B cell (primary cell): ENCODE data around the gene SPANXA2. TPM values are rescaled to one million over a fixed set of nuclear protein-coding genes. Genes with fewer than 3 reads are reported as not detected.
"Not testable (repeated sequence)": the region's sequence is repeated elsewhere in the genome, so short reads cannot be mapped to it uniquely, and the experiment has no call there.

ENCODE experiments used
- ATAC-seq: fragments of 200-7000 bp; cut with Tn5 transposase; one replicate; pipeline ENCODE4 v1.10.0; 2021; ENCODE audit warnings: low read depth, mild to moderate bottlenecking, moderate number of reproducible peaks, moderate library complexity
- CTCF ChIA-PET: fragments of 350-600 bp; sonication (Branson Sonifier 250); formaldehyde crosslinking; loops from one replicate; lab custom pipeline; 2021; ENCODE audit warnings: antibody characterized with exemption, inconsistent platforms; lab: Charles Lee
- POLR2A ChIA-PET: fragments of 350-600 bp; sonication (Branson Sonifier 250); formaldehyde crosslinking; loops from one replicate; lab custom pipeline; 2021; ENCODE audit warnings: antibody characterized with exemption; lab: Charles Lee
- DNase-seq: peaks from one replicate; pipeline ENCODE4 v3.0.0; 2013
- H2AFZ ChIP-seq: 2 replicates; pipeline ENCODE4 v1.6.1; 2012; ENCODE audit warnings: mild to moderate bottlenecking, low read depth, low read length; ENCODE audit not compliant: insufficient read depth, poor library complexity, severe bottlenecking
- H3K27ac ChIP-seq, 2 donors: 1 replicate in 1 of 2; 2 replicates in 1 of 2; pipeline ENCODE4 v1.5.1; 2012 to 2013; ENCODE audit warnings: low read length in 2 of 2, mild to moderate bottlenecking in 2 of 2, moderate library complexity in 1 of 2
- H3K27me3 ChIP-seq, 4 experiments: fragments of 200-600 bp in 1 of 4; sonication (generic) in 1 of 4; replicated peaks in 1 of 4; 1 replicate in 2 of 4; 2 replicates in 2 of 4; pipeline versions ENCODE4 v1.6.1 to v1.7.0; 2013 to 2016; ENCODE audit warnings: low read length in 3 of 4, mild to moderate bottlenecking in 2 of 4, mixed read lengths in 1 of 4, moderate library complexity in 1 of 4; ENCODE audit not compliant: insufficient read depth in 4 of 4, control insufficient read depth in 3 of 4; ENCODE audit errors: control extremely low read depth in 1 of 4
- H3K36me3 ChIP-seq, 2 experiments: replicated peaks in 1 of 2; 1 replicate in 1 of 2; 2 replicates in 1 of 2; pipeline versions ENCODE4 v1.6.1 to v1.7.1; 2013; ENCODE audit warnings: low read length in 1 of 2; ENCODE audit not compliant: insufficient read depth in 2 of 2, control insufficient read depth in 1 of 2; ENCODE audit errors: control extremely low read depth in 1 of 2, extremely low read depth in 1 of 2
- H3K4me1 ChIP-seq, 2 donors: fragments of 200-600 bp in 1 of 2; sonication (generic) in 1 of 2; 1 replicate in 1 of 2; 2 replicates in 1 of 2; pipeline versions ENCODE4 v1.5.1 to v1.6.1; 2013 to 2017; ENCODE audit warnings: low read length in 2 of 2; ENCODE audit not compliant: control insufficient read depth in 2 of 2, insufficient read depth in 2 of 2
- H3K4me2 ChIP-seq: replicated peaks from 2 replicates; pipeline ENCODE3; 2012; ENCODE audit warnings: mild to moderate bottlenecking, low read depth, low read length; ENCODE audit not compliant: poor library complexity, severe bottlenecking
- H3K4me3 ChIP-seq, 5 experiments: fragments of 200-600 bp in 1 of 5; sonication (generic) in 1 of 5; 1 replicate in 3 of 5; 2 replicates in 2 of 5; pipeline versions ENCODE4 v1.5.1 to v1.7.0; 2011 to 2016; ENCODE audit warnings: low read length in 4 of 5, mild to moderate bottlenecking in 4 of 5, low read depth in 2 of 5, control low read depth in 1 of 5, moderate library complexity in 1 of 5; ENCODE audit not compliant: insufficient read depth in 1 of 5; ENCODE audit errors: control extremely low read depth in 1 of 5, extremely low read depth in 1 of 5
- H3K79me2 ChIP-seq: fragments of 200-600 bp; sonication (generic); one replicate; pipeline ENCODE4 v1.6.0; 2016; ENCODE audit warnings: low read length; ENCODE audit not compliant: control insufficient read depth, insufficient read depth
- H3K9ac ChIP-seq: fragments of 200-600 bp; sonication (generic); 2 replicates; pipeline ENCODE4 v1.6.1; 2017; ENCODE audit warnings: mild to moderate bottlenecking, low read length, moderate library complexity
- H3K9me3 ChIP-seq, 3 donors: one replicate each; pipeline versions ENCODE4 v1.6.1 to v1.7.1; 2013; ENCODE audit warnings: low read length in 2 of 3; ENCODE audit not compliant: control insufficient read depth in 2 of 3, insufficient read depth in 1 of 3; ENCODE audit errors: control extremely low read depth in 1 of 3
- H4K20me1 ChIP-seq: 2 replicates; pipeline ENCODE4 v1.6.0; 2012; ENCODE audit warnings: mild to moderate bottlenecking, low read length; ENCODE audit not compliant: insufficient read depth, control insufficient read depth, poor library complexity, severe bottlenecking
- H3K27ac Mint-ChIP-seq: one replicate; pipeline ENCODE4 v1.8.0; 2021; ENCODE audit warnings: mixed read lengths
- H3K27me3 Mint-ChIP-seq: one replicate; pipeline ENCODE4 v1.8.0; 2021; ENCODE audit warnings: mixed read lengths
- H3K4me1 Mint-ChIP-seq: one replicate; pipeline ENCODE4 v1.8.0; 2021; ENCODE audit warnings: mixed read lengths
- H3K4me3 Mint-ChIP-seq: one replicate; pipeline ENCODE4 v1.8.0; 2021; ENCODE audit warnings: mixed read lengths
- H3K9me3 Mint-ChIP-seq: one replicate; pipeline ENCODE4 v1.8.0; 2022; ENCODE audit warnings: mixed read lengths; ENCODE audit not compliant: insufficient read depth
- WGBS: methylation state at CpG from one replicate; pipeline ENCODE4 v1.1.5; 2013; ENCODE audit warnings: missing lambda C conversion rate; ENCODE audit not compliant: insufficient coverage; 5-methylcytosine and 5-hydroxymethylcytosine counted together
- intact Hi-C: fragments of 100-400 bp; cut with micrococcal nuclease; formaldehyde crosslinking; loops from one replicate; pipeline ENCODE4 v1.10.0; 2022
- polyA minus RNA-seq: library from RNA; depleted of rRNA, polyadenylated mRNA; stranded (reverse); fragments of >200 nt; gene quantifications from 2 replicates; pipeline ENCODE4 v1.2.3, GENCODE V29; 2012
- polyA plus RNA-seq: library from polyadenylated mRNA; depleted of rRNA; stranded (reverse); fragments of >200 nt; gene quantifications from 2 replicates; pipeline ENCODE4 v1.2.3, GENCODE V29; 2012
- total RNA-seq, 2 donors: library from RNA; stranded (reverse); fragments of 120-200 nt in 1 of 2; gene quantifications; 1 replicate in 1 of 2; 2 replicates in 1 of 2; pipeline versions ENCODE4 v1.2.3 to v1.2.4, GENCODE V29; 2013 to 2022

The SPANXA2 gene
- not detected in 2 replicates for total RNA-seq
- not detected for total RNA-seq (2013)
- polyA plus RNA-seq: not detected in 2 replicates
- polyA minus RNA-seq: not detected in 2 replicates

GRCh38 chrX:141589408-141589807, at the start of gene SPANXA2:
Gene SPANXA2 (plus strand): TSS chrX:141589708. CDS start chrX:141589768, 60 bp downstream.
- CTCF ChIA-PET, H3K27me3 Mint-ChIP-seq, H3K36me3 ChIP-seq, H3K4me1 Mint-ChIP-seq, H3K27ac Mint-ChIP-seq, H3K79me2 ChIP-seq, H3K9ac ChIP-seq, H3K4me3 ChIP-seq, H3K4me2 ChIP-seq, ATAC-seq, H4K20me1 ChIP-seq, H3K27me3 ChIP-seq, H2AFZ ChIP-seq, H3K9me3 Mint-ChIP-seq, DNase-seq, H3K4me3 Mint-ChIP-seq, H3K4me1 ChIP-seq, POLR2A ChIA-PET, H3K9me3 ChIP-seq, H3K27ac ChIP-seq, intact Hi-C loops: not testable (repeated sequence)
- no CpG with 5 or more reads among the region's 10 CpGs for WGBS

GRCh38 chrX:141542551-141542950, 47.0 kb upstream of the SPANXA2 start:
- intact Hi-C loops, H3K4me1 ChIP-seq: not testable (repeated sequence)
- no CpG with 5 or more reads among the region's 16 CpGs for WGBS

GRCh38 chrX:141584638-141585037, 4.9 kb upstream of the SPANXA2 start, which contains the start of gene SPANXA1:
Gene SPANXA1 (minus strand): TSS chrX:141584738. CDS start chrX:141584678, 60 bp downstream.
- H3K36me3 ChIP-seq, H3K9me3 Mint-ChIP-seq, H3K27ac Mint-ChIP-seq, H3K9ac ChIP-seq, intact Hi-C loops, ATAC-seq, DNase-seq, H3K4me2 ChIP-seq, H3K4me3 Mint-ChIP-seq, H3K27me3 ChIP-seq, H3K27me3 Mint-ChIP-seq, H3K9me3 ChIP-seq, POLR2A ChIA-PET, H3K27ac ChIP-seq, H2AFZ ChIP-seq, H3K79me2 ChIP-seq, H3K4me1 Mint-ChIP-seq, CTCF ChIA-PET, H4K20me1 ChIP-seq, H3K4me3 ChIP-seq, H3K4me1 ChIP-seq: not testable (repeated sequence)
- no CpG with 5 or more reads among the region's 10 CpGs for WGBS

More at GRCh38 chrX:141542551-141542950, 47.0 kb upstream of the SPANXA2 start:
- POLR2A ChIA-PET, ATAC-seq, H4K20me1 ChIP-seq, CTCF ChIA-PET, H3K4me3 Mint-ChIP-seq, H3K79me2 ChIP-seq, H3K27me3 Mint-ChIP-seq, H3K4me1 Mint-ChIP-seq, H3K4me2 ChIP-seq, H3K36me3 ChIP-seq, H3K9me3 ChIP-seq, H3K4me3 ChIP-seq, H3K27me3 ChIP-seq, H2AFZ ChIP-seq, H3K9me3 Mint-ChIP-seq, H3K27ac ChIP-seq, H3K27ac Mint-ChIP-seq, H3K9ac ChIP-seq, DNase-seq: not testable (repeated sequence)
